GM21528 (cell line): ENCODE measurements around the gene TBC1D17.

ENCODE experiments used
- ATAC-seq: cut with Tn5 transposase; IDR thresholded peaks from one replicate; pipeline ENCODE4 v1.9.1; 2021; ENCODE audit warnings: mild to moderate bottlenecking, moderate library complexity; ENCODE audit not compliant: unreplicated experiment, low FRiP score

Gene TBC1D17

DNA sequence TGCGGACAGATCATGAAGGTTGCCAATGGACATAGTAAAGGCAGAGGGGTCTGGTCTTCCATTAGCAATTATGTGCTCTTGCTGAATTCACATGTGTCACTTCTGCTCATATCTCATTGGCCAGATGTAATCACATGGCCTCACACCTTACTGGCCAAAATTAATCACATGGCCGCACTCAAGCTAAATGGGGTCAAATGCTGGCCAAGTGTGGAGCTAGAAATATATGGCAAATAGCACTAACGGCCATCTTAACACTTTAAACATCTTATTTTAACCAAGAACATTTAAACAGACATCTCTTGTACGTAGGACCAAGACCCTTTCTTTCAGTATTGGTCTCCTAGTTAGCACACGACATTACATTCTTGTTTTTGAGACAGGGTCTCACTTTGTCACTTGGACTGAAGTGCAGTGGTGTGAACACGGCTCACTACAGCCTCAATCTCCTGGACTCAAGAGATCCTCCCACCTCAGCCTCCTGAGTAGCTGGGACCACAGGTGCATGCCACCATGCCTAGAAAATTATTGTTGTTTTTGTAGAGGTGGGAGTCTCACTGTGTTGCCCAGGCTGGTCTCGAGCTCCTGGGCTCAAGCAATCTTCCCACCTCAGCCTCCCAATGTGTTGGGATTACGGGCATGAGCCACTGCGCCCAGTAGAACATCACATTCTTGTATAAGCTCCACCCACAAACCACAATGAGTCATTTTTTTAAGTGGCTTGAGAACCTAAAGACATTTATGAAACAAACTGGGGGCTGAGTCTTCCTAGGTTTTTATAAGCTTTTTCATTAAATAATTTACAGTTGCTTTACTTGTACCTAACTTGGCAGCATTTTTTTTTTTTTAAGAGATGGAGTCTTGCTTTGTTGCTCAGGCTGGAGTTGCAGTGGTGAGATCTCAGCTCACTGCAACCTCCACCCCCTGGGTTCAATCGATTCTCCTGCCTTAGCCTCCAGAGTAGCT is 29.5 kb upstream of the TBC1D17 start:
- no peak for ATAC-seq

DNA sequence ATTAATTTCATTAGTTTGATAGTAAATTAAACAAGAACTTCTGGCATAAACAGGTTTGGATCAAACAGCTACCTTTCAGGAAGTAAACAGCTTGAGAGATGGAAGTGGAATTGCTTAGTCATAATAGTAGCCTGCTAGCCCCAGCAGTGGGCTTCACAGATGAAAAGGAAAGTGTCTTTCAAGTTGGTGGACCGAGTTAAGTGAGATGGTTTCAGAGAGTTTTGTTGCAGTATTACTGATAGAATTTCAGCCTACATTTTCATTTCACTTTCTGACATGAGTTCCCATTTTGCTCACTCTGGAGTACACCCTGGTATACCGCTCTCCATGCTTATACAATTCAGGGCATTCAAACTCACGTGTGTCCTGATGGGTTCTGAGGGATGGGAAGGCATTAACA is 28.6 kb upstream of the TBC1D17 start:
- no peak for ATAC-seq

- ATAC-seq, result no peak
These were observed 27.9 kb upstream of the TBC1D17 start for GRCh38 chr19:49849433-49850220.

DNA sequence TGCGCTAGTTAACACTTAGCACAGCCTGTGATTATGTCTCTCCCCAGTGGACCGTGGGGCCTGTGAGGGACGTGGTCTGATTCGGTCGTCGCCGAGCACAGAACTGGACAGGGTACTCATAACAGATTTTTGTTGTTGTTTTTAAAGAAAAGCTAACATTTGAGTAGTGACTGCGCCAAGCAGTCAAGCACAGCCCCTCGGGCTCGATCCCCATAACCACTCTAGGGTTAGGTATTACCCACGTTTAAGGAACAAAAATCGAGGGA is 27.3 kb upstream of the TBC1D17 start:
- ATAC-seq, result no peak

DNA sequence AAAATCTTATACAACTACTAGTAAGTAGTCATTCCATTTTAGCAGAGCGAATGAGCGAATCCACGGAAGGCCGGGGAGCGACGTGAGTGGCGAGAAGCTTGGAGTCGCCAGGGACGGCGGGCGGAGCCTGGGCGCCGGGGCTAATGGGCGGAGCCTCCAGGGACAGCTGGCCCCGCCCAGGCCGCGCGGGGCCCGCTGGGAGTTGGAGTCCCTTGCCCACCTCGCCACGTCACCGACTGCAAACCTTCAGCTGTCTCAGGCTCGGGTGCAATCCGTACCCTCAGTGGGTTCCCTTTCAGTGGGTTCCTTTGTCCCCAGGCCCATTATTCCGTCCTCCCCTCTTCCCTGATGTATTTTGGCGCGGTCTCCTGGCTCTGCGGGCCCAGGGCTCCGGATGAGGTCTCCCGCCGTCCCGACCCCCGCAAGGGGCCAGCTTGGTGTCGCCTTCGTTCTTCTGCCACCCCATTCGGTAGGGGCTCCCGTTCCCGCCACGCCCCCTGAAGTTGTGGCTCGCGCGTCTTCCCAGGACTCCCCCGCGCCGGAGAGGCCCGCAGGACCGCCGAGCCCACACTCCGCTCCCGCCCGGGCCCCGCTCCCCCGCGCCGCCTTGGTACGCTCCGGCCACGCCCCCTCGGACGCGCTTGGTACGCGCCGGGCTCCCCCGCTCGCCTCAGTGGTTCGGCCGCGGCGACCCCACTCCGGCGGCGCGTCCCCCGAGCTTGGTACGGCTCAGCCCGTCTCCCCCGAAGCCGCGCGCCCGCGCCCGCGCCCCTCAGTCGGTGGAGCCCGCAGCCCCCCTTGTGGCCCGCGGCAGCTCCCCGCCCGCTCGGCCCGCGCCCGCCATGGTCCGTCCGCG is 26.8 kb upstream of the TBC1D17 start, which contains the start of gene PTOV1:
PTOV1 (plus strand) TSS at position 673 of the 856 bp plus-strand sequence.
- peak; percentile 72 for ATAC-seq

DNA sequence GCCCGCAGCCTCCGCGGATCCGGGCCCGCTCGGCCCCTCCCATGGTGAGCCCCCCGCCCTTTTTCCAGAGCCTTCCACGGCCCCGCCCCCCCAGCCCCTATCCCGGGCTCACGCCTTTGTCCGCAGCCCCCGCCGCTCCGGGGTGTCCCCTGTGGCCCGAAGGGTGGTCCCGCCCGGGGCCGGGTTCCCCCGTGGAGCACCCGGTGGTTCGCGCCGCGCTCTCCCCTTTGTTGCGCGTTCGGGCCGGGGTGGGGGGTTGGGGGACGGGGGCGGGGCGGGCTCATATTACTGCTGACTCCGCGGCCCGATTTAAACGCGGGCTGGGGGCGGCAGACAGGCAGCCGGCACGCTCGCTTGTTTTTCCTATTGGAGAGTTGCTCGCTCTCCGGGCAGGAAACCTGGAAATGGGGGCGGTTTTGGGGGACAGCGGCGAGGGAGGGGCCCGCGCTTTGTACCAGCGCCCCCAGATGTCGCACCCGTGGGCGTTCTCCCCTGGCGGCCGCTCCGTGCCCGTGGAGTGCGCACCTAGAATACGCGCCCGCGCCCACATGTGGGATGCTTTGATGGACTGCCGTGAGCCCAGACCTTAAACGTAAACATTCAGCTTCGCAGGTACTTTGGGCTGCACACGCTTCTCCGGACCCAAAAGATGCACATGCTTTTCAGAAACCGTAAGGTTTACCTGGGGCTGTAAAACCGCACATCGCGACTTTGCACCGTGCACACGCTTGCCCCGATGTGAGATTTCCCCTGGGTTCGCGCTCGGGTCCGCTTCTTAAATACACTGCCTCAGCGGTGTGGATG is 25.8 kb upstream of the TBC1D17 start:
- no peak for ATAC-seq

DNA sequence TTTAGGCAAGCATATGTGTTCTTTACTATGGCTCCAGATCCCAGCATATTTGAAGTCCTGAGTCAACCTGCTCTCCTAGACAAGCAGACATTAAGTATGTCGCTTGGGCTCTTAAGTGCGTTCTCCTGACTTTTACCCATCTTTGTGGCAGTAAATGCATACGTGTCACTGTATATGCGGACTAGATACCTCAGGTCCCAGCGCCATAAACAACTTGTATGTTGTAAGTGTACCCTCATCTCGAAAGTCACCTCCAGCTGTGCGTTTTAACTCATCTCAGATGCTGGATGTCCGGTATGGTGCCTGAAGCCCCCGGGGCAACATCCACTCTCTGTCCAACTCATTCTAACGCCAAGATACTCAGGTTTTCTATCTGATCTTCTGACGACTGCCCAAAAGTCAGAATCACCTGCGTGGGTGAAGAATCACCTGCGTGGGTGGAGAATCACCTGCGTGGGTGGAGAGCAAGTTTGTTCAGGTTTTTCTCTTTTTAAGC is 24.8 kb upstream of the TBC1D17 start:
- ATAC-seq, result no peak

- no peak for ATAC-seq
These were observed 23.6 kb upstream of the TBC1D17 start for GRCh38 chr19:49853852-49854377.

GRCh38 chr19:49854378-49855263 is 22.9 kb upstream of the TBC1D17 start:
- no peak for ATAC-seq

DNA sequence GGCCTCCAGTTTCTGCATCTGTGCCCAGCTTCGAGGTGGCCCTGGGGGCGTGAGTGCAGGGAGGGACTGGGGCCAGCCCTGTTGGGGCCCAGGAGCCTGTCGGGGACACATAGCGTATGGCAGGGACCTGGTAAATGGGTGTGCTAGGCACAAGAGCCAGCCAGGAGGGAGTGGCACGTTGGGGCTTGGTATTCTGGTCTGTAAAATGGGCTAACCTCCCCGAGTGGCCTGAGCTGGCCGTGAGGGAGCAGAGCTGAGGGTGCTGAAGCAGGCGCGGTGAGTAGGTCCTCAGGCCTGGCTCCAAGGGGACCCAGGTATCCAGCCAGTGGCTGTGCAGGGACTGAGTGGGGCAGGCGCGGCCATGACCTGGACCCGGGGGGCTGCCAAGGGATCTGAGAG is 22.2 kb upstream of the TBC1D17 start:
- ATAC-seq, result no peak

GRCh38 chr19:49855676-49856573 is 21.6 kb upstream of the TBC1D17 start:
- no peak for ATAC-seq

GRCh38 chr19:49856574-49857021 is 20.9 kb upstream of the TBC1D17 start:
- ATAC-seq, result no peak

GRCh38 chr19:49857061-49857837 is 20.3 kb upstream of the TBC1D17 start:
- ATAC-seq, result no peak

- no peak for ATAC-seq
These were observed 19.7 kb upstream of the TBC1D17 start for GRCh38 chr19:49857838-49858087.

- no peak for ATAC-seq
These were observed 19.2 kb upstream of the TBC1D17 start for GRCh38 chr19:49858088-49858985.
